Uterus (tissue), 4 donors: ENCODE measurements around the gene POLA1. TPM values are rescaled to one million over a fixed set of nuclear protein-coding genes. Genes with fewer than 3 reads are reported as not detected.

Experiments used
- DNase-seq, 2 donors: peaks; one replicate each; pipeline ENCODE4 v3.0.0-alpha.2; 2019 to 2020
- H3K27ac ChIP-seq, 2 donors: fragments of 200-600 bp; sonication (generic); 1 replicate in 1 of 2; 2 replicates in 1 of 2; pipeline ENCODE4 v1.5.1; 2016 to 2018
- H3K27me3 ChIP-seq, 2 donors: fragments of 200-600 bp; sonication (generic); one replicate each; pipeline ENCODE4 v1.5.1; 2018 to 2019; ENCODE audit warnings: control low read depth in 1 of 2
- H3K36me3 ChIP-seq, 2 donors: fragments of 200-600 bp; sonication (generic); one replicate each; pipeline ENCODE4 v1.5.1; 2019; ENCODE audit warnings: control low read depth in 1 of 2
- H3K4me1 ChIP-seq, 2 donors: fragments of 200-600 bp; sonication (generic); one replicate each; pipeline ENCODE4 v1.5.1; 2018 to 2019; ENCODE audit warnings: control low read depth in 1 of 2
- H3K4me3 ChIP-seq, 2 donors: fragments of 200-600 bp; sonication (generic); 1 replicate in 1 of 2; 2 replicates in 1 of 2; pipeline ENCODE4 v1.5.1; 2018 to 2019; ENCODE audit warnings: mild to moderate bottlenecking in 1 of 2
- H3K9me3 ChIP-seq, 2 donors: fragments of 200-600 bp; sonication (generic); one replicate each; pipeline ENCODE4 v1.5.1; 2019; ENCODE audit warnings: control low read depth in 1 of 2
- CTCF ChIP-seq, 4 experiments: fragments of 200-600 bp in 2 of 4; fragments of 450-650 bp in 2 of 4; sonication (generic) in 2 of 4; IDR thresholded peaks; one replicate each; pipeline ENCODE4 v1.5.1; 2016 to 2019; ENCODE audit warnings: antibody characterized with exemption in 4 of 4, mild to moderate bottlenecking in 2 of 4, moderate library complexity in 1 of 4
- POLR2A ChIP-seq, 2 donors: fragments of 450-650 bp; IDR thresholded peaks; one replicate each; pipeline ENCODE4 v1.6.1; 2016; ENCODE audit warnings: antibody characterized with exemption in 2 of 2, mild to moderate bottlenecking in 1 of 2, moderate library complexity in 1 of 2
- intact Hi-C: fragments of 100-400 bp; cut with DNase I; formaldehyde crosslinking; loops from one replicate; pipeline ENCODE4 v1.15.1; 2023; ENCODE audit warnings: low total_unique reads
- total RNA-seq, 4 donors: library from RNA; depleted of rRNA in 3 of 4; stranded (reverse); fragments of >200 nt in 3 of 4; gene quantifications; one replicate each; pipeline versions ENCODE4 v1.1.0 to v1.2.4, GENCODE V29; 2014 to 2023
- donor health status: DM: yes; HTN: yes; CAD: no.

The POLA1 gene
- total RNA-seq, 4 donors from 2014 or later: 11.8 to 78.2 (median 26.3) TPM

- no peak for DNase-seq
- Histone ChIP-seq H3K27ac (no peak overlapping the region), H3K4me1 (no peaks in the 10 kb centered on the region), H3K27me3 (no peaks in the 10 kb centered on the region), H3K9me3 (no peaks in the 10 kb centered on the region), H3K4me3 (no peak overlapping the region), H3K36me3 (no peaks in the 10 kb centered on the region)
- TF ChIP-seq POLR2A (IDR thresholded peaks at IDR 0.05) (no peak), CTCF (IDR thresholded peaks at IDR 0.05) (no peak)
- intact Hi-C loops: no loop called here
Measured at GRCh38 chrX:24954732-24955131, 261.0 kb downstream of the POLA1 start.

DNA sequence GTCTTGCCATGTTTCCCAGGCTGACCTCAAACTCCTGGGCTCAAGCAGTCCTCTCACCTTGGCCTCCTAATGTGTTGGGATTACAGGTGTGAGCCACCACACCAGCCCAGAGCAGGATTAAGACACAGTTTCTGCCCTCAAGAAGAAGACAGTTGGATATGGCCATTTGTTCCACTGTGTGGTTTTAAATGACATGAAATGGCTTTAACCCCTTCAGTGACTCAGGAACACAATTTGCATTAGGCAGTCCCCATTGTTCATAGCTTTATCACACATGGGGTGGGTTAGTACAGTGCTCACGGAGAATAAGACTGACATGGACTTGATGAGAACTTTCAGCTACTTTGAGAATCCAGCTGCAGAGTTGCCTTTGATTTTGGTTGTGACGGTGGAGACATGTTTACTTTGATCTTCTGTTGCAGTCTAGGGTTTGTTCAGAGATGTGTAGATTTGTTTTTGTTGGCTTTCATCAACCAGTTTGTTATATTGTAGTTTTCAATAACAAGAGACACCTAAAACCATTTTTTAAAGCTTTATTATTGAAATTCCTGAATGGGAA, 261.7 kb downstream of the POLA1 start:
- DNase-seq: no peak
- Histone ChIP-seq H3K4me1 (no peaks in the 10 kb centered on the region), H3K27me3 (no peaks in the 10 kb centered on the region), H3K4me3 (no peak overlapping the region), H3K27ac (no peak overlapping the region), H3K9me3 (no peaks in the 10 kb centered on the region), H3K36me3 (no peaks in the 10 kb centered on the region)
- intact Hi-C loops: no loop called here
- TF ChIP-seq POLR2A (IDR thresholded peaks at IDR 0.05) (no peak), CTCF (IDR thresholded peaks at IDR 0.05) (no peak)

DNA sequence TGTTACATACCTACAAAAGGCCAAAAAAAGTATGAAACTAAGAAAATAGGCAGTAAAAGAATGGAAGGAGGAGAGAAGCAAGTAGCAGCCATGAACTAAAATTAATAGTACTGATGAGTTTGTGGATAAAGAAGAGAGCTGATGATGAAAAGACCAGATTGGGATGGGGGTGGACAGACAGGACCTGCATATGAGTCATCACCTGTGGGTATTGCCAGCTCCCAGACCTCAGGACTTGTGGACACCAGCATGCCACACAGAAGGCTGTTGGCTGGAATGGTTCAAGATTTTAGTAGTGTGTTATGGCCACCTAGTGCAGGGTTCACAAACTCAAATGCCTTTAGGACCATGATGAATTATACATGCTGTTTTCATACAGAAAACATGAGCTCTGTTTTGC, 263.1 kb downstream of the POLA1 start:
- H3K27me3 ChIP-seq: no peaks in the 10 kb centered on the region
- DNase-seq: no peak
- H3K36me3 ChIP-seq: no peaks in the 10 kb centered on the region
- TF ChIP-seq POLR2A (IDR thresholded peaks at IDR 0.05) (no peak), CTCF (IDR thresholded peaks at IDR 0.05) (no peak)
- no peaks in the 10 kb centered on the region for H3K4me1 ChIP-seq
- no peak overlapping the region for H3K27ac ChIP-seq
- no peaks in the 10 kb centered on the region for H3K9me3 ChIP-seq
- H3K4me3 ChIP-seq: no peak overlapping the region
- intact Hi-C loops: no loop called here

GRCh38 chrX:24961809-24962208, 268.1 kb downstream of the POLA1 start:
- Histone ChIP-seq H3K36me3 (no peaks in the 10 kb centered on the region), H3K27me3 (no peaks in the 10 kb centered on the region), H3K4me3 (no peak overlapping the region), H3K4me1 (no peaks in the 10 kb centered on the region), H3K9me3 (no peaks in the 10 kb centered on the region), H3K27ac (no peak overlapping the region)
- TF ChIP-seq POLR2A (IDR thresholded peaks at IDR 0.05): no peak
- no peak for TF ChIP-seq CTCF (IDR thresholded peaks at IDR 0.05)
- DNase-seq: no peak
- intact Hi-C loops: no loop called here

- Histone ChIP-seq H3K4me3 (no peak overlapping the region), H3K9me3 (no peaks in the 10 kb centered on the region), H3K27me3 (no peaks in the 10 kb centered on the region), H3K27ac (no peak overlapping the region), H3K36me3 (no peaks in the 10 kb centered on the region), H3K4me1 (no peaks in the 10 kb centered on the region)
- DNase-seq: no peak
- TF ChIP-seq POLR2A (IDR thresholded peaks at IDR 0.05) (no peak), CTCF (IDR thresholded peaks at IDR 0.05) (no peak)
- intact Hi-C loops: no loop called here
Measured at GRCh38 chrX:24963823-24964222, 270.1 kb downstream of the POLA1 start.
